IPS-20b (cell line): ENCODE measurements around the gene NEB.
"Not testable (repeated sequence)": the region's sequence is repeated elsewhere in the genome, so short reads cannot be mapped to it uniquely, and the experiment has no call there.

ENCODE experiments used
- H3K27ac ChIP-seq: one replicate; pipeline ENCODE4 v1.5.1; 2013; ENCODE audit warnings: low read length
- H3K27me3 ChIP-seq: 2 replicates; pipeline ENCODE4 v1.6.1; 2013; ENCODE audit warnings: mild to moderate bottlenecking, low read length, inconsistent platforms; ENCODE audit not compliant: insufficient read depth
- H3K36me3 ChIP-seq: 2 replicates; pipeline ENCODE4 v1.6.1; 2013; ENCODE audit warnings: low read depth, mild to moderate bottlenecking, inconsistent platforms, low read length, moderate library complexity; ENCODE audit not compliant: insufficient read depth
- H3K4me1 ChIP-seq: 2 replicates; pipeline ENCODE4 v1.6.1; 2013; ENCODE audit warnings: mild to moderate bottlenecking, control low read depth, inconsistent platforms, low read length, moderate library complexity; ENCODE audit not compliant: insufficient read depth
- H3K4me3 ChIP-seq: 2 replicates; pipeline ENCODE4 v1.5.1; 2013; ENCODE audit warnings: mild to moderate bottlenecking, low read length, inconsistent platforms
- H3K9ac ChIP-seq: 2 replicates; pipeline ENCODE4 v1.6.1; 2013; ENCODE audit warnings: low read depth, mild to moderate bottlenecking, inconsistent platforms, low read length, moderate library complexity
- H3K9me3 ChIP-seq: 2 replicates; pipeline ENCODE4 v1.6.1; 2013; ENCODE audit warnings: mild to moderate bottlenecking, low read depth, low read length, inconsistent platforms; ENCODE audit not compliant: insufficient read depth

The NEB gene

GRCh38 chr2:151757861-151758260 lies 23.6 kb upstream of the NEB start:
- no peaks in the 10 kb centered on the region for H3K27me3 ChIP-seq
- H3K36me3 ChIP-seq, result no peaks in the 10 kb centered on the region
- H3K4me3 ChIP-seq, result no peak overlapping the region
- H3K9me3 ChIP-seq, result no peaks in the 10 kb centered on the region
- no peak overlapping the region for H3K9ac ChIP-seq
- no peak overlapping the region for H3K27ac ChIP-seq
- H3K4me1 ChIP-seq, result no peaks in the 10 kb centered on the region

GRCh38 chr2:151756820-151757219 lies 22.5 kb upstream of the NEB start:
- H3K4me3 ChIP-seq, result no peak overlapping the region
- H3K27ac ChIP-seq, result no peak overlapping the region
- no peaks in the 10 kb centered on the region for H3K9me3 ChIP-seq
- no peaks in the 10 kb centered on the region for H3K27me3 ChIP-seq
- no peak overlapping the region for H3K9ac ChIP-seq
- no peaks in the 10 kb centered on the region for H3K4me1 ChIP-seq
- no peaks in the 10 kb centered on the region for H3K36me3 ChIP-seq

GRCh38 chr2:151754253-151754897 lies 20.1 kb upstream of the NEB start:
- no peak overlapping the region for H3K9ac ChIP-seq
- no peaks in the 10 kb centered on the region for H3K9me3 ChIP-seq
- H3K4me1 ChIP-seq, result no peaks in the 10 kb centered on the region
- no peak overlapping the region for H3K27ac ChIP-seq
- H3K4me3 ChIP-seq, result no peak overlapping the region
- no peaks in the 10 kb centered on the region for H3K36me3 ChIP-seq
- no peaks in the 10 kb centered on the region for H3K27me3 ChIP-seq

- Histone ChIP-seq H3K27ac (no peak overlapping the region), H3K36me3 (no peaks in the 10 kb centered on the region), H3K27me3 (no peaks in the 10 kb centered on the region), H3K9ac (no peak overlapping the region), H3K4me1 (no peaks in the 10 kb centered on the region), H3K9me3 (no peaks in the 10 kb centered on the region), H3K4me3 (no peak overlapping the region)
Measured at GRCh38 chr2:151753540-151753939, 19.3 kb upstream of the NEB start.

GRCh38 chr2:151745261-151745660 lies 11.0 kb upstream of the NEB start:
- not testable (repeated sequence) for H3K36me3 ChIP-seq

GRCh38 chr2:151730262-151730975 lies 3.9 kb downstream of the NEB start:
- Histone ChIP-seq H3K4me3 (peak overlapping the region; percentile 19; the same call in 1 of the 2 replicates), H3K36me3 (no peaks in the 10 kb centered on the region), H3K4me1 (peaks cover 35% of the 10 kb centered on the region), H3K27ac (no peak overlapping the region), H3K9me3 (no peaks in the 10 kb centered on the region), H3K9ac (no peak overlapping the region), H3K27me3 (no peaks in the 10 kb centered on the region)

More at GRCh38 chr2:151745261-151745660, 11.0 kb upstream of the NEB start:
- H3K27ac ChIP-seq, H3K9ac ChIP-seq, H3K4me1 ChIP-seq, H3K9me3 ChIP-seq, H3K27me3 ChIP-seq, H3K4me3 ChIP-seq: not testable (repeated sequence)

- peaks cover 35% of the 10 kb centered on the region for H3K4me1 ChIP-seq
- H3K27me3 ChIP-seq, result no peaks in the 10 kb centered on the region
- no peak overlapping the region for H3K27ac ChIP-seq
- no peak overlapping the region for H3K4me3 ChIP-seq
- no peaks in the 10 kb centered on the region for H3K36me3 ChIP-seq
- H3K9me3 ChIP-seq, result no peaks in the 10 kb centered on the region
- no peak overlapping the region for H3K9ac ChIP-seq
Measured at GRCh38 chr2:151729837-151730236, 4.4 kb downstream of the NEB start.

- no peaks in the 10 kb centered on the region for H3K9me3 ChIP-seq
- H3K36me3 ChIP-seq, result no peaks in the 10 kb centered on the region
- H3K27me3 ChIP-seq, result no peaks in the 10 kb centered on the region
- no peak overlapping the region for H3K9ac ChIP-seq
- H3K27ac ChIP-seq, result no peak overlapping the region
- no peak overlapping the region for H3K4me3 ChIP-seq
- H3K4me1 ChIP-seq, result peaks cover 32% of the 10 kb centered on the region
Measured at GRCh38 chr2:151729415-151729811, 4.9 kb downstream of the NEB start.

GRCh38 chr2:151728804-151729414 lies 5.4 kb downstream of the NEB start:
- Histone ChIP-seq H3K9me3 (no peaks in the 10 kb centered on the region), H3K9ac (no peak overlapping the region), H3K4me1 (peaks cover 28% of the 10 kb centered on the region), H3K27me3 (no peaks in the 10 kb centered on the region), H3K4me3 (no peak overlapping the region), H3K27ac (no peak overlapping the region), H3K36me3 (no peaks in the 10 kb centered on the region)

GRCh38 chr2:151727593-151728552 lies 6.4 kb downstream of the NEB start:
- Histone ChIP-seq H3K36me3 (no peaks in the 10 kb centered on the region), H3K27ac (no peak overlapping the region), H3K9me3 (no peaks in the 10 kb centered on the region), H3K27me3 (no peaks in the 10 kb centered on the region), H3K4me3 (no peak overlapping the region), H3K9ac (no peak overlapping the region), H3K4me1 (peaks cover 26% of the 10 kb centered on the region)

- Histone ChIP-seq H3K36me3 (no peaks in the 10 kb centered on the region), H3K9ac (no peak overlapping the region), H3K9me3 (no peaks in the 10 kb centered on the region), H3K27ac (no peak overlapping the region), H3K4me1 (no peaks in the 10 kb centered on the region), H3K27me3 (no peaks in the 10 kb centered on the region), H3K4me3 (no peak overlapping the region)
Measured at GRCh38 chr2:151721161-151721560, 13.1 kb downstream of the NEB start.
